AG09309 (cell line): Measurements from ENCODE around the gene SMARCB1.

Experiments
- DNase-seq: peaks from one replicate; pipeline ENCODE4 v3.0.0-alpha.2; 2010; ENCODE audit warnings: low read depth
- H3K4me3 ChIP-seq: 2 replicates; pipeline ENCODE4 v1.5.1; 2011; ENCODE audit warnings: mild to moderate bottlenecking, low read depth, low read length, moderate library complexity; ENCODE audit not compliant: control insufficient read depth
- TF ChIP-seq, protein P1 (sequence below): IDR thresholded peaks from 2 replicates; pipeline ENCODE4 v1.5.1; 2011; ENCODE audit warnings: mild to moderate bottlenecking, low read depth, low read length, inconsistent platforms; ENCODE audit not compliant: insufficient read depth, control insufficient read depth; ENCODE audit errors: missing control alignments

SMARCB1 gene

DNA sequence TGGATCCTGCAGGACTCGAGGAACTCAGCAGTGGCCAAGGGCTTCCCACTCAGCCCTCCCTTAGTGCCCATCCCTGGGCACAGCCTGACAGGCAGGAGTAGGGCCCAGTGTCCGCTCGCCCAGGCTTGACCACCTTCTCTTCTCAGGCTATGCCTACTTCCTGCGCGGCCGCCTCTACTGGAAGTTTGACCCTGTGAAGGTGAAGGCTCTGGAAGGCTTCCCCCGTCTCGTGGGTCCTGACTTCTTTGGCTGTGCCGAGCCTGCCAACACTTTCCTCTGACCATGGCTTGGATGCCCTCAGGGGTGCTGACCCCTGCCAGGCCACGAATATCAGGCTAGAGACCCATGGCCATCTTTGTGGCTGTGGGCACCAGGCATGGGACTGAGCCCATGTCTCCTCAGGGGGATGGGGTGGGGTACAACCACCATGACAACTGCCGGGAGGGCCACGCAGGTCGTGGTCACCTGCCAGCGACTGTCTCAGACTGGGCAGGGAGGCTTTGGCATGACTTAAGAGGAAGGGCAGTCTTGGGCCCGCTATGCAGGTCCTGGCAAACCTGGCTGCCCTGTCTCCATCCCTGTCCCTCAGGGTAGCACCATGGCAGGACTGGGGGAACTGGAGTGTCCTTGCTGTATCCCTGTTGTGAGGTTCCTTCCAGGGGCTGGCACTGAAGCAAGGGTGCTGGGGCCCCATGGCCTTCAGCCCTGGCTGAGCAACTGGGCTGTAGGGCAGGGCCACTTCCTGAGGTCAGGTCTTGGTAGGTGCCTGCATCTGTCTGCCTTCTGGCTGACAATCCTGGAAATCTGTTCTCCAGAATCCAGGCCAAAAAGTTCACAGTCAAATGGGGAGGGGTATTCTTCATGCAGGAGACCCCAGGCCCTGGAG, 3.3 kb upstream of the SMARCB1 start:
- DNase-seq = no peak
- TF ChIP-seq, protein P1, sequence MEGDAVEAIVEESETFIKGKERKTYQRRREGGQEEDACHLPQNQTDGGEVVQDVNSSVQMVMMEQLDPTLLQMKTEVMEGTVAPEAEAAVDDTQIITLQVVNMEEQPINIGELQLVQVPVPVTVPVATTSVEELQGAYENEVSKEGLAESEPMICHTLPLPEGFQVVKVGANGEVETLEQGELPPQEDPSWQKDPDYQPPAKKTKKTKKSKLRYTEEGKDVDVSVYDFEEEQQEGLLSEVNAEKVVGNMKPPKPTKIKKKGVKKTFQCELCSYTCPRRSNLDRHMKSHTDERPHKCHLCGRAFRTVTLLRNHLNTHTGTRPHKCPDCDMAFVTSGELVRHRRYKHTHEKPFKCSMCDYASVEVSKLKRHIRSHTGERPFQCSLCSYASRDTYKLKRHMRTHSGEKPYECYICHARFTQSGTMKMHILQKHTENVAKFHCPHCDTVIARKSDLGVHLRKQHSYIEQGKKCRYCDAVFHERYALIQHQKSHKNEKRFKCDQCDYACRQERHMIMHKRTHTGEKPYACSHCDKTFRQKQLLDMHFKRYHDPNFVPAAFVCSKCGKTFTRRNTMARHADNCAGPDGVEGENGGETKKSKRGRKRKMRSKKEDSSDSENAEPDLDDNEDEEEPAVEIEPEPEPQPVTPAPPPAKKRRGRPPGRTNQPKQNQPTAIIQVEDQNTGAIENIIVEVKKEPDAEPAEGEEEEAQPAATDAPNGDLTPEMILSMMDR = no peak
- no peak overlapping the region for H3K4me3 ChIP-seq

DNA sequence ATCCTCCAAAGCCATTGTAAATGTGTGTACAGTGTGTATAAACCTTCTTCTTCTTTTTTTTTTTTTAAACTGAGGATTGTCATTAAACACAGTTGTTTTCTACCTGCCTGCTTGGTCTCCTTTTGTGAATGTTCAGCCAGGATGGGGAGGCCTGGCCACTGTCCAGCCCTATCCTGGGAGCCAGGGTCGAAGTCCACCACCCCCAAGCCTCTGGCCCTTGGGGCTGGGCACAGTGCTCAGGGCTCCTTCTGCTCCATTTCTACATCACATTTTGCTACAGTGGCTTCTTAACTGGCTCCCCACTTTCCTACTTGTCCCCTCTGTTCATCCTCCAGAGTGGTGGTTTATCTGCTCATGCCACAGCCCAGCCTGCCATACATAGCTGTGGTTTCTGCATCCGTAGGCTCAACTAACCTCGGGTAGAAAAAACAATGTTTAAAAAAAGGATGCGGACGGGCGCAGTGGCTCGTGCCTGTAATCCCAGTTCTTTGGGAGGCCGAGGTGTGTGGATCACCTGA, 2.5 kb upstream of the SMARCB1 start:
- no peak overlapping the region for H3K4me3 ChIP-seq
- DNase-seq = peak; percentile 51
- TF ChIP-seq, protein P1 = no peak

DNA sequence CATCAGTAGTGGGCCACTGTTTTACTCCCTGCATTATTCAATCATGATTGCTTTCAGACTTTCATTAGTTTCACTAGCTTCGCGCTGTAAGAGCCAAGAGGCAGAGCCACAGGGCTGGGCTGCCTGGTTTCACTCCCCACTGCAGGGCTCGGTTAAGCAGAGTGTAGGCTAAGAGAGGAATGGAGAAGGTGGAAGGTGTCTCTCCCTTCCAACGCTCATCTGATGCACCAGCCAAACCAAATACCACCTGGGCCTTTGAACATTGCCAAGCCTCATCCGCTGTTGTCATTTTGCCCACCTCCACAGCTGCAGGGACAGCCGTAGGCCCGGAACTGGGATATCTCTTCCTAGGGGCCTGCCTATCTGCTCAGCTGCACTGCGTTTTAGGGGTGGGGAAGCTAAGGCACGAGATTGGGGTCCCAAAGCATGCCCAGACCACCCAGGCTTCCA, 480 bp upstream of the SMARCB1 start:
- TF ChIP-seq, protein P1 = no peak
- peak overlapping the region; percentile 27 for H3K4me3 ChIP-seq
- no peak for DNase-seq

DNA sequence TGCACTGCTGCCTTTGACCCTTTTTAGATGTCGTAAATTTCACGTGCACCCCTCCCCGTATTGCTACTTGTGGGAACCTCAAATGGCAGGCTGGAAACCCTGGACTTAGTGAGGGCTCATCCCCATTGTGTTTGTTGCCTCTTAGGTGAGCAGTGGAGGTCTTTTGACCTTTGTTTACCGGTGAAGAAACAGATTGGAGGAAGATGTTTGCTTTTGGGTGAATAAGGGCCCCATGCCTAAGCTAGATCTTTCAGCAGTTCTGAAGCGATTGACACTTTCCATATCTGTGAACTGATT, 782 bp downstream of the SMARCB1 start:
- peak overlapping the region; percentile 55 for H3K4me3 ChIP-seq
- TF ChIP-seq, protein P1 = no peak
- no peak for DNase-seq

DNA sequence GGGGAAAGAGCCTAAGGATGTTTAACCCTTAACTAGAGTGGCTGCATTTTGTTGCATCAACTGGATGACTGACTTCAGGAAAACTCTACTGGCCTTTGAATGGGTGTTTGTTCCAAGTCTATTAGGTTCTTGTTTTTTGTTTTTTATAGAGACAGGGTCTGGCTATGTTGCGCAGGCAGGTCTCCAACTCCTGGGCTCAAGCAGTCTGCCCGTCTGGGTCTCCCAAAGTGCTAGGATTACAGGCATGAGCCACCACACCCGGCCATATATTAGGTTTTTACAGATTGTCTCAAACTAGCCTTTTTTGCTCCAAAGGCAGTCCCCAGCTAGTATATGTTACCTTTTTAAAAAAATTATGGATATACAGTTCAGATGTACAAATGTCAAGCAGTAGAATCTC, 1.1 kb downstream of the SMARCB1 start:
- peak overlapping the region; percentile 55 for H3K4me3 ChIP-seq
- no peak for DNase-seq
- TF ChIP-seq, protein P1 = no peak

DNA sequence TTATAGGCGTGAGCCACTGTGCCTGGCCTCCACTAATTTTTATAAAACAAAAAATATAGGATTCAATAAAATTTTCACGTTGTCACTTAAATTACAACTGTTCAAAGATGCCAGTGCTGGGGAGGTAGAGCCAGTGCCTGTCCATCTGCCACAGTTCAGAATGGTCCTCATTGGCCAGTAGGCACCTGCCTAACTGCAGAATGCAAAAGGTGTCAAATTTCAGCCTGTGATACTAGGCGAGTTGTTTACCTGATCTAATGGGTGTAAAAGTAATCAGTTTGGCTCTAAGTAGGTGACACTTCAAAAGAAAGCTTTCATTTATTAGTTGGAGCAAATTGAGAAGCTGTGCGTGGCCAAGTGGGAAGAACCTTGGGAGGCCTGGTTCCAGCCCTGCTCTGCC, 2.4 kb downstream of the SMARCB1 start:
- no peak overlapping the region for H3K4me3 ChIP-seq
- DNase-seq = no peak
- TF ChIP-seq, protein P1 = no peak
